GM12878 (cell line): Measurements from ENCODE around the gene RPL5.

Experiments used
- EP300 ChIP-seq, 2 experiments: fragments of 150-350 bp in 1 of 2; IDR thresholded peaks; 2 replicates each; pipeline ENCODE4 v1.6.1; 2011 to 2012; ENCODE audit warnings: low read depth in 2 of 2, low read length in 2 of 2, borderline replicate concordance in 1 of 2, improper control_type of control experiment in 1 of 2, inconsistent platforms in 1 of 2; ENCODE audit not compliant: control insufficient read depth in 1 of 2
- HCFC1 ChIP-seq: fragments of 150-350 bp; IDR thresholded peaks from 2 replicates; pipeline ENCODE4 v1.6.1; 2014; ENCODE audit warnings: low read length
- IKZF2 ChIP-seq, 2 experiments: fragments of 450-650 bp; IDR thresholded peaks; 2 replicates each; pipeline ENCODE4 v1.6.1; 2017; ENCODE audit warnings: mild to moderate bottlenecking in 2 of 2, moderate library complexity in 2 of 2
- KDM1A ChIP-seq: fragments of 200-600 bp; sonication (generic); IDR thresholded peaks from 2 replicates; pipeline ENCODE4 v1.6.1; 2016; ENCODE audit warnings: borderline replicate concordance
- NR2C2 ChIP-seq: IDR thresholded peaks from 2 replicates; pipeline ENCODE4 v1.6.1; 2011; ENCODE audit warnings: borderline replicate concordance, low read depth; ENCODE audit not compliant: control insufficient read depth, insufficient read length
- SRF ChIP-seq, 2 experiments: IDR thresholded peaks; 2 replicates each; pipeline ENCODE4 v1.6.1; 2011; ENCODE audit warnings: low read depth in 2 of 2, low read length in 2 of 2, mild to moderate bottlenecking in 1 of 2, moderate library complexity in 1 of 2
- ZNF207 ChIP-seq: fragments of 450-650 bp; IDR thresholded peaks from 2 replicates; pipeline ENCODE4 v1.6.1; 2014; ENCODE audit warnings: antibody characterized with exemption, mild to moderate bottlenecking, borderline replicate concordance
- TF ChIP-seq, protein P1 (sequence below), 3 experiments: IDR thresholded peaks in 2 of 3; conservative IDR thresholded peaks in 1 of 3; 2 replicates each; pipeline ENCODE4 v1.5.1; 2011; ENCODE audit warnings: low read depth in 3 of 3, low read length in 3 of 3, mild to moderate bottlenecking in 3 of 3, control low read depth in 2 of 3, moderate library complexity in 2 of 3, inconsistent platforms in 1 of 3, mixed read lengths in 1 of 3; ENCODE audit not compliant: control insufficient read depth in 2 of 3, insufficient read depth in 1 of 3; ENCODE audit errors: extremely low read depth in 1 of 3
- TF ChIP-seq, protein P2 (sequence below): fragments of 150-350 bp; IDR thresholded peaks from 2 replicates; pipeline ENCODE4 v1.6.1; 2014; ENCODE audit warnings: mild to moderate bottlenecking, low read depth, low read length

DNA sequence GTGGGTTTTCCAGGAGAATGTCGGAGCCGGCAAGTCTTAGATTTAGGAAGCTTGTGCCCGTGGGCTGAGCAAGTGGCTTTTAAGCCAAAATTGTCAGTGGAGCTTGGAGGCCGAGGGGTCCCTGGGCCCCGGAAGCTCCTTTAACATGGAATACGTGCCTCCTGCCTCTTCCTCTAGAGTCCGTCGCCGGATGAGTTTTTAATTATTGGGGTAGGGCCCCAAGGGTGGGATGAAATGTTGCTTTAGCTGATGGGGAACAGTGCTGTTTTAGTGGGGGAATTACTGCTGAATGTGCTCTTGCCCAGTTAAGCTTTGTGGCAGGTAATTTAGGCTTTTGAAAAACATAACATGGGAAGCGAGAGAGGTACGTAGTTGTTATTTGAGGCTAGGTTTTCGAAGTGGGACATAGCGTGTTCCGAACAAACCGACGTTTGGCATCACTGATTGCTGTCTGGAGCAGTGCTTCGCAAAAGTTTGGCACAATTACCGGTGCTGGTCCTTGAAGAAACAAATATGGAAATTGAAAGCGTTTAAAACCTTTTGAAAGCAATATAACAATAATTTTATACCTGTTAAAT is 786 bp downstream of the RPL5 start:
- TF ChIP-seq KDM1A (no peak), IKZF2 (IDR thresholded peaks at IDR 0.05) (no peak), NR2C2 (no peak), HCFC1 (no peak), EP300 (IDR thresholded peaks at IDR 0.05; ENCODE audit: borderline replicate concordance in 1 of 2, control insufficient read depth in 1 of 2, low read depth in 2 of 2, low read length in 2 of 2) (no peak), ZNF207 (no peak), SRF (IDR thresholded peaks at IDR 0.05; ENCODE audit: low read depth in 2 of 2, low read length in 2 of 2) (no peak)
- TF ChIP-seq, protein P1, sequence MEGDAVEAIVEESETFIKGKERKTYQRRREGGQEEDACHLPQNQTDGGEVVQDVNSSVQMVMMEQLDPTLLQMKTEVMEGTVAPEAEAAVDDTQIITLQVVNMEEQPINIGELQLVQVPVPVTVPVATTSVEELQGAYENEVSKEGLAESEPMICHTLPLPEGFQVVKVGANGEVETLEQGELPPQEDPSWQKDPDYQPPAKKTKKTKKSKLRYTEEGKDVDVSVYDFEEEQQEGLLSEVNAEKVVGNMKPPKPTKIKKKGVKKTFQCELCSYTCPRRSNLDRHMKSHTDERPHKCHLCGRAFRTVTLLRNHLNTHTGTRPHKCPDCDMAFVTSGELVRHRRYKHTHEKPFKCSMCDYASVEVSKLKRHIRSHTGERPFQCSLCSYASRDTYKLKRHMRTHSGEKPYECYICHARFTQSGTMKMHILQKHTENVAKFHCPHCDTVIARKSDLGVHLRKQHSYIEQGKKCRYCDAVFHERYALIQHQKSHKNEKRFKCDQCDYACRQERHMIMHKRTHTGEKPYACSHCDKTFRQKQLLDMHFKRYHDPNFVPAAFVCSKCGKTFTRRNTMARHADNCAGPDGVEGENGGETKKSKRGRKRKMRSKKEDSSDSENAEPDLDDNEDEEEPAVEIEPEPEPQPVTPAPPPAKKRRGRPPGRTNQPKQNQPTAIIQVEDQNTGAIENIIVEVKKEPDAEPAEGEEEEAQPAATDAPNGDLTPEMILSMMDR (IDR thresholded peaks at IDR 0.05 in 2 of 3, conservative IDR thresholded peaks at IDR 0.05 in 1 of 3; ENCODE audit: control insufficient read depth in 2 of 3, extremely low read depth in 1 of 3, insufficient read depth in 1 of 3, low read depth in 3 of 3, low read length in 3 of 3): no peak
- TF ChIP-seq, protein P2, sequence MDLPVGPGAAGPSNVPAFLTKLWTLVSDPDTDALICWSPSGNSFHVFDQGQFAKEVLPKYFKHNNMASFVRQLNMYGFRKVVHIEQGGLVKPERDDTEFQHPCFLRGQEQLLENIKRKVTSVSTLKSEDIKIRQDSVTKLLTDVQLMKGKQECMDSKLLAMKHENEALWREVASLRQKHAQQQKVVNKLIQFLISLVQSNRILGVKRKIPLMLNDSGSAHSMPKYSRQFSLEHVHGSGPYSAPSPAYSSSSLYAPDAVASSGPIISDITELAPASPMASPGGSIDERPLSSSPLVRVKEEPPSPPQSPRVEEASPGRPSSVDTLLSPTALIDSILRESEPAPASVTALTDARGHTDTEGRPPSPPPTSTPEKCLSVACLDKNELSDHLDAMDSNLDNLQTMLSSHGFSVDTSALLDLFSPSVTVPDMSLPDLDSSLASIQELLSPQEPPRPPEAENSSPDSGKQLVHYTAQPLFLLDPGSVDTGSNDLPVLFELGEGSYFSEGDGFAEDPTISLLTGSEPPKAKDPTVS: no peak
